UCSD-AML1 (cell line): ENCODE data around the gene ADIPOR1.
"Not testable (repeated sequence)": the region's sequence is repeated elsewhere in the genome, so short reads cannot be mapped to it uniquely, and the experiment has no call there.

Experiments used
- DNase-seq: peaks from one replicate; lab custom pipeline; 2025; ENCODE audit not compliant: unreplicated experiment; lab: John Stamatoyannopoulos, UW

ADIPOR1 gene, protein sequence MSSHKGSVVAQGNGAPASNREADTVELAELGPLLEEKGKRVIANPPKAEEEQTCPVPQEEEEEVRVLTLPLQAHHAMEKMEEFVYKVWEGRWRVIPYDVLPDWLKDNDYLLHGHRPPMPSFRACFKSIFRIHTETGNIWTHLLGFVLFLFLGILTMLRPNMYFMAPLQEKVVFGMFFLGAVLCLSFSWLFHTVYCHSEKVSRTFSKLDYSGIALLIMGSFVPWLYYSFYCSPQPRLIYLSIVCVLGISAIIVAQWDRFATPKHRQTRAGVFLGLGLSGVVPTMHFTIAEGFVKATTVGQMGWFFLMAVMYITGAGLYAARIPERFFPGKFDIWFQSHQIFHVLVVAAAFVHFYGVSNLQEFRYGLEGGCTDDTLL

DNA sequence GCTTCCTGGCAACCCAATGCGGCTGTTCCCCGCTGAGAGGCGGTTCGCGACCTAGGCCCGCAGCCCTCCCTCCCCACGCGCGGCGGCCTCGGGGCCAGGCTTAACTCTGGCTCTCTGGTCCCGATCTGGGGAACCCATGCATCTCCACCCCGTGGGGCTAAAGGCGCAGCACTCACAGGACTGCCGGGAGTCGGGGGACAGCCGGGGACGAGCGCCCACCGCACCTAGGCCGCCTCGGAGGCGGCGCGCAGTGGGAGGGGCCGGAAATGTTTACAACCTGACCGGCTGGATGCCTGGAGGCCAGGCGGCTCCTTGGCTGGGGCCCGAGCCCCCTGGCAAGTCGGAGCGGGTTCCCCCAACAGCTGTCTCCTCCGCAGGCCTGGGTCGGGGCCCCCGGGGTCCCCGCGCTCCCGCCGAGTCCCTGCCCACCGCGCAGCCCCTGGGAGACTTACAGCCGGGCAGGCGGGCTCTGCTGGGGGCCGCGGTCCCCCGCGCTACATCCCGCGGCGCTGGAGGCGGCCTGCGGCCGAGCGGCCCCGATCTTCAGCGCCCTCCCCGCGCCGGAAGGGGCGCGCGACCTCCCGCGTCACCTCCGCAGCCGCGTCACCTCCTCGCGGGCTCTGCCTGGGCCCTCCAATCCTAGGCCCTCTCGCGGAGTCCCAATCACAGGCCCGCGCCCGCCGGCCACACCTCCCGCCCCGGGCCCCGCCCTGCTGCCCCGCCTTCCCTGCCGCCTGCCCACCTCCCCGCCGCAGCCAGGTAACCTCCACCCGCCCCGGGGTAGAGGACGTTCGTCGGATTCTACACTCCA, at the start of gene ADIPOR1:
TSS of gene ADIPOR1 (minus strand) at position 580 of the 811 bp plus-strand sequence. CDS start 7,242 bp downstream, outside the sequence.
- peak; percentile 88 for DNase-seq

DNA sequence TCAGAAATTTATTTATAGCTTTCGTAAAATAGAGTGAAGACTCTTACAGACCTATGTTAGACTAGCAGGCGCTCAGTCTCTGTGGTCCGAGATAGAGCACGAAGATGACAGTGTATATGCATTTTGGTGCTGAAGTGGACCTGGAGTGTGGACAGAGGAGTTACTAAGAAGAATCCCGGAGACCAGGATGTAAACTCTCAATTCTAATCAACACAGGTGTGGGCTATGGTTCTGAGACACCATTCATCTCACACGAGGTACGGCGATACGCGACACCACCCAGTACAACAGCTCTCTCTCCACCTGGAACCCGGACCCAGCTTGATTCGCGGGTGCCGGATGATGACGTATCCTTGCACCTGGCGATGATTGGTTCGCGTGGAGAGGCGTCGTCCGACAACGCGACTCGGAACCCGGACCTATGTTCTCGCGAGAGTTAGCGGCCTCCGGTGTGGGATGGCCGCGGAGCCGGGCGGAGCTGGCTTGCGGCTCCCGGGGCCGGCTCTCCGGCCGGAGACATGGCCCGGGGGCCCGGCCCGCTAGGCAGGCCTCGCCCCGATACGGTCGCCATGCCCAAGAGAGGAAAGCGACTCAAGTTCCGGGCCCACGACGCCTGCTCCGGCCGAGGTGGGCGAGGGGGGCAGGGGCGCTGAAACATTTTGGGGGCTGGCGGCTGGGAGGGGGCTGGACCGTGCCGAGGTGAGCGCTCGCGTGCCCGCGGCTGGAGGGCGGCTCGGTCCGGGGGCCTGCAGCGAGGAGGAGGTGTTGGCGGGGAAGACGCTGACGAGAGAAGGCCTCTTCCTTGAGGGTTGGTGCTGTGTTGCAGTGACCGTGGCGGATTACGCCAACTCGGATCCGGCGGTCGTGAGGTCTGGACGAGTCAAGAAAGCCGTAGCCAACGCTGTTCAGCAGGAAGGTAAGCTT, 49.1 kb upstream of the ADIPOR1 start, which contains the start of gene TMEM183A:
TSS of gene TMEM183A (plus strand) at position 427 of the 924 bp plus-strand sequence. CDS start at position 519, 92 bp downstream.
- peak; percentile 92 for DNase-seq

DNA sequence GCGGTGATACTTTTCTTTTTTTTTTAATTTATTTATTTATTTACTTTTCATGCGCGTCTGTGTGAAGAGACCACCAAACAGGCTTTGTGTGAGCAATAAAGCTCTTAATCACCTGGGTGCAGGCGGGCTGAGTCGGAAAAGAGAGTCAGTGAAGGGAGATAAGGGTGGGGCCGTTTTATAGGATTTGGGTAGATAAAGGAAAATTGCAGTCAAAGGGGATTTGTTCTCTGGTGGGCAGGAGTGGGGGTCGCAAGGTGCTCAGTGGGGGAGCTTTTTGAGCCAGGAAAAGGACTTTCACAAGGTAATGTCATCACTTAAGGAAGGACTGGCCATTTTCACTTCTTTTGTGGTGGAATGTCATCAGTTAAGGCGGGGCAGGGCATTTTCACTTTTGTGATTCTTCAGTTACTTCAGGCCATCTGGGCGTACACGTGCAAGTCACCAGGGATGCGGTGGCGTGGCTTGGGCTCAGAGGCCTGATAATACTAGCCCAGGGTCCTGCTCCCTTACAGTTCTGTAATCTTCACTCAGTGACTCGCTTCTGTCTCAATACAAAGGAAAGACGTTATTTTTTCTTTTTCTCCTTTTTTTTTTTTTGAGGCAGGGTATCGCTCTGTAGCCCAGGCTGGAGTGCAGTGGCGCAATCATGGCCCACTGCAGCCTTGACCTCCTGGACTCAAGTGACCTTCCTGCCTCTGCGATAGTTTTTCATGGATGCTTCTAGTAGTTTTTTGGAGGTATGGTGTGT, 47.5 kb upstream of the ADIPOR1 start:
- not testable (repeated sequence) for DNase-seq

DNA sequence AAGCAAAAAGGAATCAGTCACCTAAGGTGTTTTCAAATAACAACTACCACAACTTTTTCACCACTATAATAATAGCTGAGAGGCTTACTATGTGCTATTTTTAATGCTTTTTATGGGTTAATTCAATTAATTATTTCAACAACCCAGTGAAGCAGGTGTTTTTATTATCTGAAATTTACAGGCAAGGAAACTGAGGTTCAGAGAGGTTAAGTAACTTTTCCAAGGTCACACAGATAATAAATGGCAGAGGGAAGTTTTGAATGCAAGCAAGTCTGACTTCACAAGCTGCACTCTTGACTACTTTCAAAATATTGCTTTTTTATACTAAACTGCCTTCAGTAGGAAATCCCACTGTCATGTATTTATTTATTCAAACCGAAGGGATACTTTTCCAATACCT, 44.8 kb upstream of the ADIPOR1 start:
- DNase-seq = no peak

DNA sequence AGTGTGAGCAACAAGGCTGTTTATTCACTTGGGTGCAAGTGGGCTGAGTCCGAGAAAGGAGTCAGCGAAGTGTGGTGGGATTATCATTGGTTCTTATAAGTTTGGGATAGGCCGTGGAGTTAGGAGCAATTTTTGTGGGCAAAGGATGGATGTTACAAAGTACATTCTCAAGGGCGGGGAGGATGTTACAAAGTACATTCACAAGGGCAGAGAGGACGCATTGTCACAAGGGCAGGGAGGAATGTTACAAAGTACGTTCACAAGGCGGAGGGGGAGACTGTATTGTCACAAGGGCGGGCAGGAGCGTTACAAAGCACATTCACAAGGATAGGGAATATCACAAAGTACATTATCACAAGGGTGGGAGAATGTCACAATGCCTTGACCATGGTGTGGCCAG, 43.9 kb upstream of the ADIPOR1 start:
- no peak for DNase-seq

DNA sequence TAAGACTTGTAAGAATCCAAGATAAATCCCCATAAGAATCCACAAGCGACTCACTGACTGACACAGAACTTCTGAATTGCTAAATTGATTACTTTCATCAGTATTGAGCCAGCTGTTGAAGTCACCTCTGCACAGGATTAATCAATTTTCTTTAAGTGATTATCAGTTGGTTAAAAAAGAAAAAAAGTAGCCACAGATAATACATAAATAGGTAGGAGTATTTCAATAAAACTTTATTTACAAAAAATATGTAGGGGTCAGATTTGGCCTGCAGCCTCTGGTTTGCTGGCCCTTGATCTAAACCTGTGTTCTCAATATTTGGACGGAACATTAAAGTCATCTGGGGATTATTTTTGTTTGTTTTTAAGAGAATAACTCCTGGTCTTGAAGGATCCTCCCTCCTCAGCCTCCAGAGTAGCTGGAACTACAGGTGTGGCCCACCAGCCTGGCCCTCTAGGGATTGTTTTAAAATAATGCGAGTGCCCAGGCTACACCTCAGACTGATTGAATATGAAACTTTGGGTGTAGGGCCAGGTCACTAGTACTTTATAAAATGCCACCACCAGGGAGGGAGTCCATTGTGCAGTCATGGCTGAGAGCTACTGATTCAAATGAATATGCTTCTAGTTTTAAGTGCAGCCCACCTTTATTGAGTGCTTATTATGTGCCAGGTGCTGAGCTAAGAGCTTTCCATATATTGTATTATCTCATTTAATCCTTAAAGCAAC, 42.3 kb upstream of the ADIPOR1 start:
- DNase-seq = no peak

DNA sequence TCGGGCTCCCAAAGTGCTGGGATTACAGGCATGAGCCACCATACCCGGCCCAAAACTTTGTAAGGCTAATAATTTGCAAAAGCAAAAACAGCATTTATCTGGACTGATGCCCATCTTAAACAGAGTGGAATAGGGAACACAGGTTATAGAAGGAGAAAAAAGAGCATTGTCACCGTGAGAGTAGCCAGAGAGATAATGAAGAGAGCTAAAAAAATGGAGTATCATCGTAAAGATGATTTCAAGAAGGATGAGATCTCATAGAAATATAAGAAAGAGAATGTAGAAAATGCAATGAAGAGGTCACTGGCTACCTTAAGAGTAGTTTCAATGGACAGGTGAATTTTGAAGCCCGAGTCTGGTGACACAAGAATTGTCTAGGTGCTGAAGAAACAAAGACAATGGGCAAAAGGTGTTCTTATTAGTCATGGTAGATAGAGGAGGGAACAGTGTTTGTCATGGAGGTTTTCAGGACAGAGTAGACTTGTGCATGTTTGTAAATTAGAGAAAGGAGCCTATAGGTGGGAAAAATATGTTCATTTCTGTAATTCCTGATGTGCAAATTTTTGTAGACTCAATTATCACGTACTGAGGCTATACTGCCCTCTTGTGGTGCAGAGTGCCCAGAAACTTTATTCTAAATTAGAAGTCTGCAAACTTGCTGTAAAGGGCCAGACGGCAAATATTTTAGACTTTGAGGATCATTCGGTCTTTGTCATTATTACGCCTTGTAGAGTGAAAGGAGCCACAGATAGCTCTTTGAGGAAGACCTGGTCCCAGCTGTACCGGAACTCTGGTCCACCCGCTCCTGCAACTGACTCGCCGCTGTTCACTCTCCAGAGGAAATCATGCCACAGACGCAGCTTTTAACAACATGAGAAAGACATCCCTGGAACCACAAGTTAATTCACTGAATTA, 41.0 kb upstream of the ADIPOR1 start:
- DNase-seq = peak; percentile 44

DNA sequence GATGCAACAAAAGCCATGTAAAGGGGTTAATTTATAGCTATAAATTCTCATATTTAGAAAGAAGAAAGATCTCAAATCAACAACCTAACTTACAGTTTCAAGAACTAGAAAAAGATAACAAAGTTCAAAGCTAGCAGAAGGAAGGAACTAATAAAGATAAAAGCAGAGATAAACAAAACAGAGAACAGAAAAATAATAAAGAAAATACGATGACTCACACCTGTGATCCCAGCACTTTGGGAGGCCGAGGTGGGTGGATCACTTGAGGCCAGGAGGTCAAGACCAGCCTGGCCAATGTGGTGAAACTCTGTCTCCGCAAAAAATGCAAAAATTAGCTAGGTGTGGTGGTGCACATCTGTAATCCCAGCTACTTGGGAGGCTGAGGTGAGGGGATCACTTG, 36.6 kb upstream of the ADIPOR1 start:
- DNase-seq = no peak

DNA sequence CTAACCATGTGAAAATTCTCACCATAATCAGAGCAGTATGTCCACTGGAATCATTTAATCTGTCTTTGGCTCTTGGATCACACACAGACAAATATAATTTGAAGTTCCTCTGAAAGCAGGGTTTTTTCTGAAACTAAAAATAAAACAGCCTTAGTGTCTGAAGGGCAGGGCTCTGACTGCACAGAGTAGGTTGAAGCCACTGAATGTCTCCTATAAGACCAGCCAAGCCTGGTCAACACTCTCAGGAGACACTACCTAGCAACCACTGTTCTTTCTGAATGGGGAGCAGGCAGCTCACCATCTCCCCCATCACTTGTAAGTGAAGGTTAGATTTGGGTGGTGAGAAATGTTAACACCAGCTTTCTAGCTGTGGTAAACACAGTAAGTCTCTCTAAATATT, 33.0 kb upstream of the ADIPOR1 start:
- DNase-seq = no peak

DNA sequence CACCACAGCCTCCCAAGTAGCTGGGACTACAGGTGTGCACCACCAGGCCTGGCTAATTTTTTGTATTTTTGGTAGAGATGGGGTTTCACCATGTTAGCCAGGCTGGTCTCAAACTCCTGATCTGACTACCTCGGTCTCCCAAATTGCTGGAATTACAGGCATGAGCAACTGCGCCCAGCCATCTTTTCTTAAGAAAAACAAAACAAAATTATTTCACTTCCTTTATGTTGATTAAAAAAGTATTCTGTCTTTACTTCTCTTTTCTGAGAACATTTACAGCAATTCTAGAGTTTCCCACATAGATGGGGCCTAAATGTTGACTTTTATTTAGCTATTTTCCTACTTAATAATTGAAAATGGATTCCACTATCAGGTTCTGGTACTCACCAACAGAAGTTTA, 31.8 kb upstream of the ADIPOR1 start:
- DNase-seq = no peak

DNA sequence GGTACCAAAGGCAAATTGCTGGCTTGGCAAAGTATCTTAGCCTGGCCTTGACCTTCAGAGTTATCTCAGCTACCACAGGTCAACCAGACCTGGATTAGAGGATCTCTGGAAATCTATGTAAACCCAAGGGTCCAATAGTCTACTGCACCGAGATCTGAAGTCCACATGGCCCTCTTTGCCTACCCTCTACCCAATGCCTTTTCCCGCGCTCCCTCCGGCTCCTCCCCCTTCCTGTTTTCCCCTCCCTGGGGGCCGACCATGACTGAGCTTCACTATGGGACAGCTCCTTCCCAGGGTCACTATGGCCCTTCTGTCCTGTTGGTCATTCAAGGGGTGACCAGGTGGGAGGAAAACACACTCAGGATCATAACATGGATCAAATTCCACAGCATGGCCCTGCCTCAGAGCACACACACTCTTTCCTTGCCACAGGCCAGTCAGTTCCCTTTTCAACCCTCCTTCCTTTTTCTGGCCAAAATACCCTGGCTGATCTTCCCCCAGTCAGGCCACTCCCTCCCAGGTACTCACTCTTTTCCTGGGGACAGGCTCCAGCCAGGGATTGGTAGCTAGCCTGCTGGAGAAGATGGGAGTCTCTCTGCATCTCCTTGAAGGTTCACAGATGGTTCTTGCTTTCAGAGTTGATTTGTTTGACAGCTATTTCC, 29.9 kb upstream of the ADIPOR1 start:
- DNase-seq = peak; percentile 32

DNA sequence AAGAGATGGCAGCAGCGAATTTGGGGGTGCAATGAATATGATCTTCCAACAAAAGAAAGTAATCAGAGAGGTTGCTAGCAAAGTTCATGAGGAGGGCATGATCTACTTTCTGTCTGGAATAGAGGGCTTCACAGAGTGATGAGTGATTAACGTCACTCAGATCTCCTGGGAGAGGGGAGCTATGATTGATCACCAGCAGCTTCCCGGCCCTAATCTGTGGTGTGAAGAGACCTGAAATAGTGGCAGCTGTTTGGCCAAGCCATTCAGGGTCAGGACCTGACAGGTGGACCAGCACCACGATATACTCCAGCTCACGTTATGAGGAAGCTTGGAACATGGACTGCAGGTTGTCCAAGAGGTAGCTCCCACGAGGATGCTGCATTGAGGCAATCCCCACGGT, 29.1 kb upstream of the ADIPOR1 start:
- no peak for DNase-seq

DNA sequence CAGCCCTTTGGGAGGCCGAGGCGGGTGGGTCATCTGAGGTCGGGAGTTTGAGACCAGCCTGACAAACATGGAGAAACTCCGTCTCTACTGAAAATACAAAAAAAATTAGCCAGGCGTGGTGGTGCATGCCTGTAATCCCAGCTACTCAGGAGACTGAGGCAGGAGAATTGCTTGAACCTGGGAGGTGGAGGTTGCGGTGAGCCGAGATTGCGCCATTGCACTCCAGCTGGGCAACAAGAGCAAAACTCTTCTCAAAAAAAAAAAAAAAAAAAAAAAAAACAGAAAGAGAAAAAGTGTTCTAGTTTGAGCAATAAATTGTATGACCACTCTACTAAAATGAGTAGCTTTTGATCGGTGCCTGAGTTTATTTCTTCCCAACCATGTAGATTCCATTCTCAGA, 28.0 kb upstream of the ADIPOR1 start:
- not testable (repeated sequence) for DNase-seq

DNA sequence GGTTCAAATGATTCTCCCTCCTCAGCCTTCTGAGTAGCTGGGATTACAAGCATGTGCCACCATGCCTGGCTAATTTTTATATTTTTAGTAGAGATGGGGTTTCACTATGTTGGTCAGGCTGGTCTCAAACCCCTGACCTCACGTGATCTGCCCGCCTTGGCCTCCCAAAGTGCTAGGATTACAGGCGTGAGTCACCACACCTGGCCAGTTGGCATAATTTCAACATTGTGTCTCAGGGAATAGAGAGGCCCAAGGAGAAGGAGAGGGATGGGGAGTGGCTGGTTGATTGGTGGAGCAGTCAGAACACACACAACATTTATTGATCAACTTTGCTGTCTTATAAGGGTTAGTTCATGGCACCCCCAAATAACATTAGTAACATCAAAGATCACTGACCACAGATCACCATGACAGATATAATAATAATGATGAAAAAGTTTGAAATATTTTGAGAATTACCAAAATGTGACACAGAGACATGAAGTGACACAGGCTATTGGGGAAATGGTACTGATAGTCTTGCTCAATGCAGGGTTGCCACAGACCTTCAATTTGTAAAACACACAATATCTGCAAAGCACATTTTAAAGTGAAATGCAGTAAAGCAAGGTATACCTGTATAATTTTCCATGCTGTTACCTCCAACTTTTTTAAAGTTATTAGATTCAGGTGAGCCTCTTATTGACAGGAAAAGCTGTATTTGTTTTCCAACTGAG, 24.8 kb upstream of the ADIPOR1 start:
- DNase-seq = no peak

DNA sequence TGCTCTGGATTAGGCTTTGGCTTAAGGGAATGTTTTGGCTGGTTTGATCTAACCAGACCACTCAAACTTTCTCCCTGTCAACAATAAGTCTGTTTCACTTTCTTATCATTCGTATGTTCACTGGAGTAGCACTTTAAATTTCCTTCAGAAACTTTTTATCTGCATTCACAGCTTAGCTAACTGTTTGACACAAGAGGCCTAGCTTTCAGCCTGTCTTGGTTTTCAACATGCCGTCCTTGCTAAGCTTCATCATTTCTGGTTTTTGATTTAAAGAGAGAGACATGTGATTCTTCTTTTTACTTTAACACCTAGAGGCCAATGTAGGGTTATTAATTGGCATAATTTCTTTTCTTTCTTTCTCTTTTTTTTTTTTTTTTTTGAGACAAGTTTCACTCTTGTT, 23.8 kb upstream of the ADIPOR1 start:
- DNase-seq = no peak

DNA sequence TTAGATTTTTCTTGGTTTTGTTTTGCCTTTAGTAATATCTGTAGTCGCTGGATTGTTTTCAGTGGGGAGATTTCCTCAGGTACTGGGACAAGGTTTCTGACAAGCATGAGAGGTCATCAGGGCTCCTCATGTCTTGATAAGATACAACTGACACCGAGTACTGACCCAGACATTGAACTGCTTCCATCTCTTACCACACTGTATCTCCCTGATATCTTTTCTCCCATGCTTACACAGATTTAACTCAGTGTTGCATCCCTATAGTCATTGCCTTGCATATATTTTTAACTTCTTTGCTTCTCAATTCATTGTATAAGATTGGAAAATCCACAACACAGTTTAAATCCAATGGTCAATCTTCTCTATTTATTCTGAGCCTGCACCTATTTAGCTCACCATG, 21.3 kb upstream of the ADIPOR1 start:
- DNase-seq = no peak

DNA sequence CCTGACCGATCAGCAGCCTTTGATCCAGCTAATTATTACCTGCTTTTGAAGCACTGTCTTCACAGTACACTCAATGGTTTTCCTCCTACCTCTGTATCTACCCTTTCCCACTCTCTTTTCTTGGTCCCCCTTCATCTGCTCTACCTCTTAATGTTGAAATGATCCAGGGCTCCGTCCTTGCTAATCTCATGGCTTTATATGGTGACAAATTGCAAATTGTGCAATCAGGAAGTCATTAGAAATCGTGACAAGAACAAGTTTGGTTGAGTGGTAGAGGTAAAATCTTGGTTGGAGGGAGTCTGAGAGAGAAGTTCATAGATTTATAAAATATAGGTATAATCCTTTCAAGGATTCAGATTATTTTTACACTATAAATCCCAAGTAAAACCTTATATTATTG, 18.5 kb upstream of the ADIPOR1 start:
- DNase-seq = no peak
